ENCODE results near the gene CEACAM18.

CEACAM18 gene

GRCh38 chr19:51531349-51532315 lies 53.3 kb downstream of the CEACAM18 start, which contains the start of gene SIGLEC6:
Gene SIGLEC6, minus strand, starts transcription at chr19:51531670. Its CDS starts 22 bp downstream, at chr19:51531648.
- TF ChIP-seq TAF1 (IDR thresholded peaks at IDR 0.05; ENCODE audit: borderline replicate concordance, insufficient read depth, low read length) (no peak), SIN3A (IDR thresholded peaks at IDR 0.05; ENCODE audit: borderline replicate concordance, insufficient read depth, low read length) (no peak), REST (IDR thresholded peaks at IDR 0.05; ENCODE audit: insufficient read depth in 1 of 2, low read depth in 2 of 2, low read length in 2 of 2) (no peak), POLR2AphosphoS5 (IDR thresholded peaks at IDR 0.05; ENCODE audit: low read depth, low read length) (no peak), FOXP2 (optimal IDR thresholded peaks at IDR 0.05; ENCODE audit: borderline replicate concordance, extremely low read depth, extremely low read length, insufficient read depth) (no peak)

GRCh38 chr19:51535535-51535934 lies 57.2 kb downstream of the CEACAM18 start:
- TF ChIP-seq TAF1 (IDR thresholded peaks at IDR 0.05; ENCODE audit: borderline replicate concordance, insufficient read depth, low read length) (no peak), REST (IDR thresholded peaks at IDR 0.05; ENCODE audit: insufficient read depth in 1 of 2, low read depth in 2 of 2, low read length in 2 of 2) (no peak)

DNA sequence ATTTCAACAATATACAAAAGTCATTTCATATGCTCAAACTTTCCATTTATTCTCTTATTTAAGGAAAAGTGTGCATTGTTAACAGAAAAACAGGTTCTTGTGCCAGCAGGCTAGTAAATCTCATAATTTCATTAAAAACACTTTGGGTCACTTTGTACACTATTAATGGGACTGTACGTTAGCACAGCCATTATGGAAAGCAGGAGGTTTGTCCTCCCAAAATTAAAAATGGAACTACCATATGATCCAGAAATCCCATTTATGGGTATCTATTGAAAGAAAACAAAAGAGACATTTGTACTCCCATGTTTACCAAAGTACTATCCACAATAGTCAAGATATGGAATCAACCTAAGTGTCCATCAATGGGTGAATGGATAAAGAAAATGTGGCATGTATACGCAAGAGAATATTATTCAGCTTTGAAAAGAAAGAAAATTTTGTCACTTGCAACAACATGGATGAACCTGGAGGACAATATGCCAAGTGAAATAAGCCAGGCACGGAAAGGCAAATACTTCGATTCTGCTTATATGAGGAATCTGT lies 61.6 kb downstream of the CEACAM18 start:
- no peak for TF ChIP-seq SIN3A (IDR thresholded peaks at IDR 0.05; ENCODE audit: borderline replicate concordance, insufficient read depth, low read length)
- no peak for TF ChIP-seq REST (IDR thresholded peaks at IDR 0.05; ENCODE audit: insufficient read depth in 1 of 2, low read depth in 2 of 2, low read length in 2 of 2)
- no peak for TF ChIP-seq FOXP2 (optimal IDR thresholded peaks at IDR 0.05; ENCODE audit: borderline replicate concordance, extremely low read depth, extremely low read length, insufficient read depth)
- TF ChIP-seq POLR2AphosphoS5 (IDR thresholded peaks at IDR 0.05; ENCODE audit: low read depth, low read length) = no peak
- TF ChIP-seq TAF1 (IDR thresholded peaks at IDR 0.05; ENCODE audit: borderline replicate concordance, insufficient read depth, low read length) = no peak
